HG03520 (cell line): ENCODE data around the gene ARRDC2.

Experiments
- ATAC-seq: cut with Tn5 transposase; IDR thresholded peaks from one replicate; pipeline ENCODE4 v1.9.1; 2021; ENCODE audit warnings: mild to moderate bottlenecking, moderate library complexity; ENCODE audit not compliant: unreplicated experiment

ARRDC2 gene

GRCh38 chr19:18057557-18057956, 49.6 kb downstream of the ARRDC2 start:
- ATAC-seq = no peak

- ATAC-seq = no peak
Measured at GRCh38 chr19:18058208-18059009, 50.4 kb downstream of the ARRDC2 start.

- ATAC-seq = no peak
Measured at GRCh38 chr19:18059297-18059696, 51.3 kb downstream of the ARRDC2 start.

- ATAC-seq = no peak
Measured at GRCh38 chr19:18059902-18060301, 51.9 kb downstream of the ARRDC2 start.

GRCh38 chr19:18060472-18060871, 52.5 kb downstream of the ARRDC2 start:
- no peak for ATAC-seq

GRCh38 chr19:18062028-18062427, 54.1 kb downstream of the ARRDC2 start:
- ATAC-seq = no peak

- no peak for ATAC-seq
Measured at GRCh38 chr19:18063463-18063862, 55.5 kb downstream of the ARRDC2 start.
